ENCODE measurements around the gene CPNE6.
A peak's percentile ranks its signal among the peaks of the same experiment; 100 is the strongest.

GRCh38 chr14:24051176-24051788, 20.1 kb upstream of the CPNE6 start:
- TF ChIP-seq POLR2AphosphoS5 (IDR thresholded peaks at IDR 0.05): peak in 1 of 3 donors; percentile 16
- TF ChIP-seq POLR2A (IDR thresholded peaks at IDR 0.05): no peak
- no peak for TF ChIP-seq CTCF (IDR thresholded peaks at IDR 0.05)
- TF ChIP-seq EP300 (IDR thresholded peaks at IDR 0.05): no peak

Data from suprapubic skin (tissue), 4 donors.